ENCODE measurements around the gene ABTB2. TPM values are rescaled to one million over a fixed set of nuclear protein-coding genes. Genes with fewer than 3 reads are reported as not detected.

ABTB2 gene
- total RNA-seq, 1 experiment from 2014 or later = 3.6 TPM

- POLR2A ChIA-PET = no interaction called here
- BruUV-seq (replicated peaks) = no TSS peak
- H3K9me3 ChIP-seq = no peaks in the 10 kb centered on the region
- peak in 1 of 2 experiments; percentile 11 for DNase-seq
- no peak overlapping the region for H3K4me3 ChIP-seq (ENCODE audit: low read depth, low read length)
- no peaks in the 10 kb centered on the region for H3K9me3 Mint-ChIP-seq (ENCODE audit: unreplicated experiment)
- H3K36me3 Mint-ChIP-seq (ENCODE audit: insufficient read depth, unreplicated experiment) = no peaks in the 10 kb centered on the region
- no peak overlapping the region for H3K4me3 Mint-ChIP-seq (ENCODE audit: unreplicated experiment)
- no peaks in the 10 kb centered on the region for H3K36me3 ChIP-seq (ENCODE audit: control insufficient read depth, insufficient read depth, low read length)
- no peaks in the 10 kb centered on the region for H3K27me3 ChIP-seq (replicated peaks; ENCODE audit: control insufficient read depth, insufficient read depth, low read length)
- peaks cover 14% of the 10 kb centered on the region for H3K4me1 ChIP-seq
- CTCF ChIA-PET = interaction anchor here (0.6 to 1.8 kb wide), 3 partner anchors 22 to 158 kb away, joined by 3 to 7 read pairs (median 3); no protein-coding TSS in a partner anchor
- no peak for TF ChIP-seq CTCF (IDR thresholded peaks at IDR 0.05; ENCODE audit: insufficient read depth in 1 of 2, low read depth in 1 of 2, low read length in 1 of 2, severe bottlenecking in 1 of 2, unreplicated experiment in 1 of 2)
- intact Hi-C loops (cut with micrococcal nuclease; ENCODE audit: unreplicated experiment) = no loop called here
- H3K27ac Mint-ChIP-seq (ENCODE audit: unreplicated experiment) = no peak overlapping the region
- H3K27me3 Mint-ChIP-seq (ENCODE audit: insufficient read depth, unreplicated experiment) = no peaks in the 10 kb centered on the region
- peaks cover 7% of the 10 kb centered on the region for H3K4me1 Mint-ChIP-seq (ENCODE audit: low read depth, unreplicated experiment)
Observed at GRCh38 chr11:34318111-34319037, 39.4 kb downstream of the ABTB2 start.

- ChIA-PET POLR2A (no interaction called here), CTCF (interaction anchor here (1.2 to 1.8 kb wide), 2 partner anchors 23 to 143 kb away, joined by 3 to 7 read pairs; no protein-coding TSS in a partner anchor)
- no TSS peak for BruUV-seq (replicated peaks)
- intact Hi-C loops (cut with micrococcal nuclease; ENCODE audit: unreplicated experiment) = no loop called here
- Mint-ChIP-seq H3K27ac (ENCODE audit: unreplicated experiment) (no peak overlapping the region), H3K4me3 (ENCODE audit: unreplicated experiment) (no peak overlapping the region), H3K9me3 (ENCODE audit: unreplicated experiment) (no peaks in the 10 kb centered on the region), H3K36me3 (ENCODE audit: insufficient read depth, unreplicated experiment) (no peaks in the 10 kb centered on the region), H3K27me3 (ENCODE audit: insufficient read depth, unreplicated experiment) (no peaks in the 10 kb centered on the region), H3K4me1 (ENCODE audit: low read depth, unreplicated experiment) (peaks cover 7% of the 10 kb centered on the region)
- no peak for TF ChIP-seq CTCF (IDR thresholded peaks at IDR 0.05; ENCODE audit: insufficient read depth in 1 of 2, low read depth in 1 of 2, low read length in 1 of 2, severe bottlenecking in 1 of 2, unreplicated experiment in 1 of 2)
- Histone ChIP-seq H3K27me3 (replicated peaks; ENCODE audit: control insufficient read depth, insufficient read depth, low read length) (no peaks in the 10 kb centered on the region), H3K9me3 (no peaks in the 10 kb centered on the region), H3K36me3 (ENCODE audit: control insufficient read depth, insufficient read depth, low read length) (no peaks in the 10 kb centered on the region), H3K4me3 (ENCODE audit: low read depth, low read length) (no peak overlapping the region), H3K4me1 (peaks cover 18% of the 10 kb centered on the region)
- DNase-seq = no peak
Observed at GRCh38 chr11:34317666-34318065, 40.1 kb downstream of the ABTB2 start.

- TF ChIP-seq CTCF (IDR thresholded peaks at IDR 0.05; ENCODE audit: insufficient read depth in 1 of 2, low read depth in 1 of 2, low read length in 1 of 2, severe bottlenecking in 1 of 2, unreplicated experiment in 1 of 2) = no peak
- no peaks in the 10 kb centered on the region for H3K9me3 ChIP-seq
- H3K4me3 ChIP-seq (ENCODE audit: low read depth, low read length) = no peak overlapping the region
- Mint-ChIP-seq H3K27me3 (ENCODE audit: insufficient read depth, unreplicated experiment) (no peaks in the 10 kb centered on the region), H3K9me3 (ENCODE audit: unreplicated experiment) (no peaks in the 10 kb centered on the region), H3K4me1 (ENCODE audit: low read depth, unreplicated experiment) (peaks cover 7% of the 10 kb centered on the region), H3K27ac (ENCODE audit: unreplicated experiment) (no peak overlapping the region), H3K36me3 (ENCODE audit: insufficient read depth, unreplicated experiment) (no peaks in the 10 kb centered on the region), H3K4me3 (ENCODE audit: unreplicated experiment) (no peak overlapping the region)
- DNase-seq = no peak
- no peaks in the 10 kb centered on the region for H3K27me3 ChIP-seq (replicated peaks; ENCODE audit: control insufficient read depth, insufficient read depth, low read length)
- H3K36me3 ChIP-seq (ENCODE audit: control insufficient read depth, insufficient read depth, low read length) = no peaks in the 10 kb centered on the region
- BruUV-seq (replicated peaks) = no TSS peak
- intact Hi-C loops (cut with micrococcal nuclease; ENCODE audit: unreplicated experiment) = no loop called here
- H3K4me1 ChIP-seq = peaks cover 18% of the 10 kb centered on the region
- ChIA-PET CTCF (interaction anchor here (0.6 kb wide), 1 partner anchor 283 kb away, joined by 4 read pairs; no protein-coding TSS in a partner anchor), POLR2A (no interaction called here)
Observed at GRCh38 chr11:34317036-34317360, 40.8 kb downstream of the ABTB2 start.

Data from Caco-2 (cell line).